Thymus (tissue), 11 donors: ENCODE data around the gene NKTR. TPM values are rescaled to one million over a fixed set of nuclear protein-coding genes. Genes with fewer than 3 reads are reported as not detected.

Source experiments
- DNase-seq, 9 donors: peaks; one replicate each; pipeline ENCODE4 v3.0.0-alpha.2; 2013; ENCODE audit warnings: low spot score in 9 of 9, low read depth in 6 of 9, missing footprints in 1 of 9
- H3K27ac ChIP-seq, 2 donors: one replicate each; pipeline ENCODE4 v1.5.1; 2013; ENCODE audit warnings: control low read depth in 1 of 2, low read depth in 1 of 2, low read length in 1 of 2, mild to moderate bottlenecking in 1 of 2, moderate library complexity in 1 of 2
- H3K27me3 ChIP-seq, 2 donors: one replicate each; pipeline ENCODE4 v1.5.1; 2013; ENCODE audit warnings: low read length in 1 of 2; ENCODE audit not compliant: control insufficient read depth in 2 of 2, insufficient read depth in 1 of 2
- H3K36me3 ChIP-seq, 2 donors: one replicate each; pipeline ENCODE4 v1.5.1; 2013; ENCODE audit warnings: low read length in 1 of 2, mild to moderate bottlenecking in 1 of 2, moderate library complexity in 1 of 2; ENCODE audit not compliant: control insufficient read depth in 2 of 2, insufficient read depth in 2 of 2
- H3K4me1 ChIP-seq, 2 donors: one replicate each; pipeline ENCODE4 v1.5.1; 2013; ENCODE audit warnings: low read length in 2 of 2; ENCODE audit not compliant: control insufficient read depth in 2 of 2, insufficient read depth in 2 of 2
- H3K4me3 ChIP-seq, 2 donors: one replicate each; pipeline ENCODE4 v1.5.1; 2013; ENCODE audit warnings: low read length in 2 of 2, control low read depth in 1 of 2, mild to moderate bottlenecking in 1 of 2
- H3K9me3 ChIP-seq, 2 donors: one replicate each; pipeline ENCODE4 v1.5.1; 2013; ENCODE audit warnings: low read length in 1 of 2, mild to moderate bottlenecking in 1 of 2; ENCODE audit not compliant: control insufficient read depth in 2 of 2, insufficient read depth in 1 of 2
- WGBS: extraction: QIAGEN DNeasy Blood & Tissue Kit; methylation state at CpG from one replicate; pipeline ENCODE4 v1.1.7; 2013; 5-methylcytosine and 5-hydroxymethylcytosine counted together
- polyA plus RNA-seq: library from polyadenylated mRNA; stranded (reverse); fragments of 200-250 nt; gene quantifications from one replicate; pipeline ENCODE4 v1.2.3, GENCODE V29; 2013
- total RNA-seq: library from RNA; stranded (reverse); fragments of 120-200 nt; gene quantifications from one replicate; pipeline ENCODE4 v1.2.4, GENCODE V29; 2013
- donor health status: healthy.

Gene NKTR
- total and polyA plus RNA-seq, 2 donors = 32.1 to 52.9 TPM

DNA sequence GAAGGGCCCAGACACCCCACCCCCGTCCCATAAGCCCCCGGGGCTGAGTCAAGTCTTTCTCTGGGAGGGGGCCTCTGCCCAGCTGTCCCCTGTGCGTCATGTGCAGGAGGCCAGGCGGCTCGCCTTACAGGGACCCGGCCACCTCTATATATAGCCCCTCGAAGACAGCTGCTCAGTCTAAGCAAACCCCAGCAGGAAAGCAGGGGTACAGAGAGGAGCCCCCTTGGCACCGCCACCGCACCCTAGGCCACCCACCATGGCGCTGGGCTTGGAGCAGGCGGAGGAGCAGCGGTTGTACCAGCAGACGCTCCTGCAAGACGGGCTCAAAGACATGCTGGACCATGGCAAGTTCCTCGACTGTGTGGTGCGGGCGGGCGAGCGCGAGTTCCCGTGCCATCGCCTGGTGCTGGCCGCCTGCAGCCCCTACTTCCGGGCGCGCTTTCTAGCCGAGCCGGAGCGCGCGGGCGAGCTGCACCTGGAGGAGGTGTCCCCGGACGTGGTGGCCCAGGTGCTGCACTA is 84.9 kb downstream of the NKTR start, which contains the start of gene KLHL40:
Gene KLHL40, plus strand, starts transcription at position 175 of the 519 bp plus-strand sequence. Its CDS starts 82 bp downstream, at position 257.
- H3K27me3 ChIP-seq = peaks cover 10 to 42% of the 10 kb centered on the region in 2 donors
- 52% methylated on average over 34 of the region's 34 CpGs for WGBS
- H3K9me3 ChIP-seq = no peaks in the 10 kb centered on the region
- no peaks in the 10 kb centered on the region for H3K4me1 ChIP-seq
- DNase-seq = no peak
- no peak within 1 kb of the TSS for H3K27ac ChIP-seq
- H3K36me3 ChIP-seq = no peaks in the 10 kb centered on the region
- H3K4me3 ChIP-seq = no peak within 1 kb of the TSS

DNA sequence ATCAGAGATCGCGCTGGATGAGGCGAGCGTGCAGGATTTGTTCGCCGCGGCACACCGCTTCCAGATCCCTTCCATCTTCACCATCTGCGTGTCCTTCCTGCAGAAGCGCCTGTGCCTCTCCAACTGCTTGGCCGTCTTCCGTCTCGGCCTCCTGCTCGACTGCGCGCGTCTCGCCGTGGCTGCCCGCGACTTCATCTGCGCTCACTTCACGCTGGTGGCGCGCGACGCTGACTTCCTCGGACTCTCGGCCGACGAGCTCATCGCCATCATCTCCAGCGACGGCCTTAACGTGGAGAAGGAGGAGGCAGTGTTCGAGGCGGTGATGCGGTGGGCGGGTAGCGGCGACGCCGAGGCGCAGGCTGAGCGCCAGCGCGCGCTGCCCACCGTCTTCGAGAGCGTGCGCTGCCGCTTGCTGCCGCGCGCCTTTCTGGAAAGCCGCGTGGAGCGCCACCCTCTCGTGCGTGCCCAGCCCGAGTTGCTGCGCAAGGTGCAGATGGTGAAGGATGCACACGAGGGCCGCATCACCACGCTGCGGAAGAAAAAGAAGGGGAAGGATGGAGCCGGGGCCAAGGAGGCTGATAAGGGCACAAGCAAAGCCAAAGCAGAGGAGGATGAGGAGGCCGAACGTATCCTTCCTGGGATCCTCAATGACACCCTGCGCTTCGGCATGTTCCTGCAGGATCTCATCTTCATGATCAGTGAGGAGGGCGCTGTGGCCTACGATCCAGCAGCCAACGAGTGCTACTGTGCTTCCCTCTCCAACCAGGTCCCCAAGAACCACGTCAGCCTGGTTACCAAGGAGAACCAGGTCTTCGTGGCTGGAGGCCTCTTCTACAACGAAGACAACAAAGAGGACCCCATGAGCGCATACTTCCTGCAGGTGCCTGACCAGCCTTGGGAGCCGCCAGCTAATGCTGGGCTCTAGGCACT is 85.7 kb downstream of the NKTR start:
- Histone ChIP-seq H3K9me3 (no peaks in the 10 kb centered on the region), H3K4me1 (no peaks in the 10 kb centered on the region), H3K27ac (no peak overlapping the region), H3K27me3 (peaks cover 10 to 44% of the 10 kb centered on the region in 2 donors), H3K36me3 (no peaks in the 10 kb centered on the region), H3K4me3 (no peak overlapping the region)
- WGBS = 41% methylated on average over 80 of the region's 80 CpGs
- no peak for DNase-seq

DNA sequence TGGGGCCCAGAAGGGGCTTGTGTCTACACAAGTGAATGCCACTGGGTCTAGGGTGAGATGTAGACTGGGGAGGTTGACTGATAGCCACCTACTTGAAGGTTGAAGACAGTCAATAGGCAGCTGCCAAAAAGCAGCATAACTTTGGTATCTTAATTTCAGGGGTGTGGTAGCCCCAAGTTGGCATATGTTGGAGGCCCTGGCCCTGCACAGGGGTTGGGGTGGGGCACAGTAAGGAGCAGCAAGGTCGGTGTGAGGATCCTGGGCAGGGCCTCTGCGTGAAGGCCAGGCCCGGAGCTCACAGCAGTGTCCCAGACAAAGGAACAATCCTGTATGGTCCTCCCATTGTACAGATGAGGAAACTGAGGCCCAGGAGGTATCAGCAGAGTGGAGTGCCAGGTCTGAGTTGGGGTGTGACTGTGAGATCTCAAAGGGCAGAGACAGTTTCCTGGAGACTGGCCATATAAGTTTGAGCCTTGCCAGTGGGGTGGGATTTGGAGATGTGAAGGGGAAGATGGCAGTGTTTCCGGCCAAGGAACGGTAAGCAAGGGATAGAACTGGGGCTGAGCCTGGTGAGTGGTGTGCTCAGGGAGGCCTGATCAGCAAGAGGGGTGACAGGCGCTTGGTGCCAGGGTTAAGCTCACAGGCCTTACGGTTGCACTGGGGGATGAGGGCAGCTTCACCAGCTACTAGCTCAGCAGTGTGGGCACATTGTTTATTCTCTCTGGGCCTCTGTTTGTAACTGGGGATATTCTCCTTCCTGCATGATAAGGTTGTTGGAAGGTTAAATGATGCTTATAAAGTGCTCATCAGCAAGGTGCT is 86.6 kb downstream of the NKTR start:
- Histone ChIP-seq H3K27ac (no peak overlapping the region), H3K4me3 (no peak overlapping the region), H3K36me3 (no peaks in the 10 kb centered on the region), H3K27me3 (peaks cover 10 to 44% of the 10 kb centered on the region in 2 donors), H3K4me1 (no peaks in the 10 kb centered on the region), H3K9me3 (no peaks in the 10 kb centered on the region)
- 98% methylated on average over 7 of the region's 7 CpGs for WGBS
- no peak for DNase-seq

DNA sequence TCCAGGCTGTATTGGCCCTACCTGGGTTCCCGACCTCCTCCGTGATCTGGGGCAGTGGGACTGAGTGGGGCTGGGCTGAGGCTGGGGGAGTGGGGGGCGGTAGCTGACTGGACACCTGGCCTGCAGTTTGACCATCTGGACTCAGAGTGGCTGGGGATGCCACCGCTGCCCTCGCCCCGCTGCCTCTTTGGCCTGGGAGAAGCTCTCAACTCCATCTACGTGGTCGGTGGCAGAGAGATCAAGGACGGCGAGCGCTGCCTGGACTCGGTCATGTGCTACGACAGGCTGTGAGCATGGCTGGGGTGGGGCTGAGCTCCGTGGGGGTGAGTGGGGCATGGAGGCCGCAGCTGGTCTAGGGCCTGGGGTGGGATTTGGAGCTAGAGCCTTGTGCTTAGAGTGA is 87.5 kb downstream of the NKTR start:
- Histone ChIP-seq H3K4me1 (no peaks in the 10 kb centered on the region), H3K9me3 (no peaks in the 10 kb centered on the region), H3K27me3 (peaks cover 10 to 42% of the 10 kb centered on the region in 2 donors), H3K4me3 (no peak overlapping the region), H3K36me3 (no peaks in the 10 kb centered on the region), H3K27ac (no peak overlapping the region)
- no peak for DNase-seq
- 94% methylated on average over 15 of the region's 15 CpGs for WGBS

DNA sequence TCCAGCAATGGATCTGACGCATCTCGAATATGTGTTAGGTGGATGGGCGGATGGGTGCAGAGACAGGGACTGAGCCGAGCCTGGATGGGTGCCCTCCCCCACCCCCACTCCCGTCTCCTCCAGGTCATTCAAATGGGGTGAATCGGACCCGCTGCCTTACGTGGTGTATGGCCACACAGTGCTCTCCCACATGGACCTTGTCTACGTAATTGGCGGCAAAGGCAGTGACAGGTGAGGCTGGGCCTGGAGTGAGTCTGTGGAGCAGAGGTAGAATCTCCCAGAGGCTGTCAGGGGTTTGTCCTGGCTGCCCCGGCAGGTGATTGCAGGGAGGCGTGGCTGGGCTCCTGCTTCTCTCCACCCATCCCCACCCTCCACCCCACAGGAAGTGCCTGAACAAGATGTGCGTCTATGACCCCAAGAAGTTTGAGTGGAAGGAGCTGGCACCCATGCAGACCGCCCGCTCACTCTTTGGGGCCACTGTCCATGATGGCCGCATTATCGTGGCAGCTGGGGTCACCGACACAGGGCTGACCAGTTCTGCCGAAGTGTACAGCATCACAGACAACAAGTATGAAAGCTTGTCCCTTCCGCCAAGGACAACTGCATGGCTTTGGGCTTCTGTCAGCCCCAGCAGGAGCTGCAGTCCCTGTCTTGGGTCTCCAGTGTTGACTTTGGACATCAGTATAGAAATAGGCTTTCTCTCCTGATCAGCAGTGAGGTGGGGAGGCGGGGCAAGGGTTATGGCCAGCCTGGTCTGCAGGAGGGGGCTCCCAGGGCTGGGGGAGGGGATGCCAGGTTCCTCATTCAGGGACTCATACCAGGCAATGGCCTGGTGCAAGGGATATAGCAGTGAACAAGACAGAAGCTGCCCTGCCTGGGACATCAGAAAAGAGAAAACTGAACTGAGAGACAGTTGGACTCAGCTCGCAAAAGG is 88.3 kb downstream of the NKTR start:
- Histone ChIP-seq H3K27me3 (peaks cover 10 to 38% of the 10 kb centered on the region in 2 donors), H3K4me1 (no peaks in the 10 kb centered on the region), H3K36me3 (no peaks in the 10 kb centered on the region), H3K27ac (no peak overlapping the region), H3K4me3 (no peak overlapping the region), H3K9me3 (no peaks in the 10 kb centered on the region)
- WGBS = 89% methylated on average over 22 of the region's 22 CpGs
- no peak for DNase-seq

DNA sequence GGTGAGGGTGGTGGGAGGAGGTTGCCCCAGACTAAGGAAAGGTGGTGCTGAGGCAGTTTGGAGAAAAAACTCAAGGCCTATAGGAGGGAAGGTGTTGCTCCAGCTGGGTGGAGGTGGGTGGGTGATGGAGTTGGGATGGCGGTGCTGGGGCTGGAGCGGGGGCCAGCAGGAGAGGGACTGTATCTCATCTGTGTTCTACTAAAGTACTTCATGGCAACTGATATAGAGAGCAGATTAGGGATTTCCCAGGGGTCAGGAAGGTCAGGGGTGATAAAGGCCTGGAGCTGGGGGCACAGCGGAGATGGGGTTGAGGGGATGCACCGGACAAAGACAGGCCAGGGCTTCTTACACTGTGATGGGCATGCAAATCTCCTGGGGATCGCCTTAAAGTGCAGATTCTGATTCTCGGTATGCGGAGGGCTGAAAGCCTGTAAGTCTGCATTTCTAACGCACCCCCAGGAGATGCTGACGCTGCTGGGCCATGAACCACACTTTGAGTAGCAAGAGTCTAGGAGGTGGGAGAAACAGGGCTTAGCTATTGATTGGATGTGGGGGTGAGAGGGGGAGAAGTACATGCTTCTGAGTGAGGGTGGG is 89.0 kb downstream of the NKTR start:
- 69% methylated on average over 9 of the region's 9 CpGs for WGBS
- no peak for DNase-seq

DNA sequence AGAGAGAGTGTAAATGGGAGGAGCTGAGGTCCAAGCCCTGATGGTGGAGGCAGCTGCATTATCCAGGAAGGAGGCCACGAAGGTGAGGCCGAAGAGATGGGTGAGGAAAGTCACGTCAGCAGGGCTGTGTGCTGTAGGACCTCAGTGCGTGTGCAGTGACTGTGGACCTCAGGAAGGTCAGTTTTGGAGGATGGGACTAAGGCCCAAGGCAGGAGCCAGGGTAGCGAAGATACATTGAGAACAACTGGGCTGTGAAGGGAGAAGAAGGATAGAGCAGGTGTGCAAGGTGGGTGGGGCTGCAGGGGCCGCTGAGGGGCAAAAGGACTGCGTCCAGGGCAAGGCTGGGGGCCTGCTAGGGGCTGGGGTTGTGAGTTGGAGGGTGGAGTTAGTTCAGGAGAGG is 89.7 kb downstream of the NKTR start:
- 80% methylated on average over 7 of the region's 7 CpGs for WGBS
- Histone ChIP-seq H3K27ac (no peak overlapping the region), H3K9me3 (no peaks in the 10 kb centered on the region), H3K36me3 (no peaks in the 10 kb centered on the region), H3K4me1 (no peaks in the 10 kb centered on the region), H3K4me3 (no peak overlapping the region), H3K27me3 (peaks cover 10 to 33% of the 10 kb centered on the region in 2 donors)
- no peak for DNase-seq

More for the DNA sequence above, 89.0 kb downstream of the NKTR start:
- Histone ChIP-seq H3K27ac (no peak overlapping the region), H3K4me1 (no peaks in the 10 kb centered on the region), H3K4me3 (no peak overlapping the region), H3K36me3 (no peaks in the 10 kb centered on the region), H3K27me3 (peaks cover 10 to 38% of the 10 kb centered on the region in 2 donors), H3K9me3 (no peaks in the 10 kb centered on the region)
